Measurements from ENCODE around the gene NXPE3.

GRCh38 chr3:101851072-101851770, 72.2 kb downstream of the NXPE3 start:
- TF ChIP-seq, protein P1, sequence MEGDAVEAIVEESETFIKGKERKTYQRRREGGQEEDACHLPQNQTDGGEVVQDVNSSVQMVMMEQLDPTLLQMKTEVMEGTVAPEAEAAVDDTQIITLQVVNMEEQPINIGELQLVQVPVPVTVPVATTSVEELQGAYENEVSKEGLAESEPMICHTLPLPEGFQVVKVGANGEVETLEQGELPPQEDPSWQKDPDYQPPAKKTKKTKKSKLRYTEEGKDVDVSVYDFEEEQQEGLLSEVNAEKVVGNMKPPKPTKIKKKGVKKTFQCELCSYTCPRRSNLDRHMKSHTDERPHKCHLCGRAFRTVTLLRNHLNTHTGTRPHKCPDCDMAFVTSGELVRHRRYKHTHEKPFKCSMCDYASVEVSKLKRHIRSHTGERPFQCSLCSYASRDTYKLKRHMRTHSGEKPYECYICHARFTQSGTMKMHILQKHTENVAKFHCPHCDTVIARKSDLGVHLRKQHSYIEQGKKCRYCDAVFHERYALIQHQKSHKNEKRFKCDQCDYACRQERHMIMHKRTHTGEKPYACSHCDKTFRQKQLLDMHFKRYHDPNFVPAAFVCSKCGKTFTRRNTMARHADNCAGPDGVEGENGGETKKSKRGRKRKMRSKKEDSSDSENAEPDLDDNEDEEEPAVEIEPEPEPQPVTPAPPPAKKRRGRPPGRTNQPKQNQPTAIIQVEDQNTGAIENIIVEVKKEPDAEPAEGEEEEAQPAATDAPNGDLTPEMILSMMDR (IDR thresholded peaks at IDR 0.05): peak in 1 of 4 donors; percentile 3
- no peak for TF ChIP-seq POLR2A (IDR thresholded peaks at IDR 0.05)
